ENCODE data around the gene GFOD1. TPM values are rescaled to one million over a fixed set of nuclear protein-coding genes. Genes with fewer than 3 reads are reported as not detected.

The GFOD1 gene
- total RNA-seq, 1 experiment from 2014 or later, result 8.8 TPM

DNA sequence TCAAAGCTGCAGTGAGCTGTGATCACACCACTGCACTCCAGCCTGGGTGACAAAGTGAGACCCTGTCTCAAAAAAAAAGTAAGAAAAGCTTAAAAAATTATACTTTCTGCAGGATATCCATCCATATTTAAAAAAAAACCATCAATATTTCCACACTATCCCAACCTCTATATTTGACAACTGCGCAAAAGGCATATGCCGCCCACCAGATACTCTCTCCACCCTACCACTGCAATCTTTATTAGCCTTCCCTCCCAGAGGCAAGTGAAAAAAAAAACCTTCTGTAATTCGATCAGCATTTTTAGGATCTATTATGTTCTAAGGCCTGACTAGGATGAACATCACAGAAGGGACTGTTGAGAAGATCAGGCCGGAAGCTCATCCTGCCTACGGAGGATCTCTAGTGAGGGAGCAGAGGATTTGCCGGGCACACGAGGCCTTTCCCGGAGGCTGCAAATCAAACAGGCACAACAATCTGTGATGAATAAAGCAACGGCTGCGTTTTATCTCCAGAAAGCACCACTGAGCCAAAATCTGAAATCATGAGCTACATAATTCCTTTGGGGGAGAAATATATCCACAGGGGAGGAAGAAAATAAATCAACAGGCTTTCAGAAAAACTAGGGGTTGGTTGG, 65.9 kb downstream of the GFOD1 start:
- intact Hi-C loops (cut with micrococcal nuclease; ENCODE audit: unreplicated experiment), result loop anchor here (5.0 kb wide), 1 partner anchor 66 kb away; the partner anchor contains the start of gene GFOD1
- DNase-seq (ENCODE audit: low spot score), result peak; percentile 72
- ChIA-PET CTCF (no interaction called here), POLR2A (ENCODE audit: low non-redundant PET) (no interaction called here)
- Histone ChIP-seq H3K27me3 (replicated peaks; ENCODE audit: insufficient read depth, low read depth, low read length, poor library complexity) (no peaks in the 10 kb centered on the region), H3K4me3 (ENCODE audit: low read depth, low read length, poor library complexity, severe bottlenecking) (no peak overlapping the region), H3K36me3 (ENCODE audit: insufficient read depth, low read length, poor library complexity, severe bottlenecking) (no peaks in the 10 kb centered on the region), H3K4me1 (ENCODE audit: insufficient read depth, low read length, poor library complexity, severe bottlenecking) (peaks cover 41% of the 10 kb centered on the region), H3K9me3 (ENCODE audit: low read depth, low read length, poor library complexity, severe bottlenecking) (no peaks in the 10 kb centered on the region), H3K27ac (ENCODE audit: low read depth, low read length, poor library complexity, severe bottlenecking) (peak overlapping the region; percentile 87)
- TF ChIP-seq EZH2 (IDR thresholded peaks at IDR 0.05; ENCODE audit: borderline replicate concordance, low read depth, low read length, poor library complexity, severe bottlenecking), result no peak
- BruUV-seq (replicated peaks), result no TSS peak

DNA sequence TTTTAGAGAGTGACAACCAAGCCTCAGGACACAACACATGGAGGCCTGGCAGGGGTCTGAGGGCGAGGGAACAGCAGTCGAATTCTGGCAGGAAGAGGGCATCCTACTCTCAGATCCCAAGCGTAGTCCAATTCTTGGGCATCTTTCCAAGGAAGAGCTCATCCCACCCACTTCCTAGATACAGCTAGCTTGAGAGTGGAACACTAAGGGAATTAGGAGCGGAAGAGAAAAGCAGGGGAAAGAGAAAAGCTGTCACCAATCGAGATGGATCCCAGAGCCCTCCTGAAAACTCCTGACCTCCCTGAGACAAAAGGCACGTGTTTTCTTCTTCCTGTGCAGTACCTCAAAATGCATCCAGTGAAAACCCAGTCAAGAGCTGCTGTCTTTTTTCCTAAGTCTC, 67.1 kb downstream of the GFOD1 start:
- no peak for DNase-seq (ENCODE audit: low spot score)
- H3K4me3 ChIP-seq (ENCODE audit: low read depth, low read length, poor library complexity, severe bottlenecking), result no peak overlapping the region
- intact Hi-C loops (cut with micrococcal nuclease; ENCODE audit: unreplicated experiment), result loop anchor here (5.0 kb wide), 1 partner anchor 67 kb away; the partner anchor contains the start of gene GFOD1
- peaks cover 41% of the 10 kb centered on the region for H3K4me1 ChIP-seq (ENCODE audit: insufficient read depth, low read length, poor library complexity, severe bottlenecking)
- no peak for TF ChIP-seq EZH2 (IDR thresholded peaks at IDR 0.05; ENCODE audit: borderline replicate concordance, low read depth, low read length, poor library complexity, severe bottlenecking)
- TF ChIP-seq, protein P1, sequence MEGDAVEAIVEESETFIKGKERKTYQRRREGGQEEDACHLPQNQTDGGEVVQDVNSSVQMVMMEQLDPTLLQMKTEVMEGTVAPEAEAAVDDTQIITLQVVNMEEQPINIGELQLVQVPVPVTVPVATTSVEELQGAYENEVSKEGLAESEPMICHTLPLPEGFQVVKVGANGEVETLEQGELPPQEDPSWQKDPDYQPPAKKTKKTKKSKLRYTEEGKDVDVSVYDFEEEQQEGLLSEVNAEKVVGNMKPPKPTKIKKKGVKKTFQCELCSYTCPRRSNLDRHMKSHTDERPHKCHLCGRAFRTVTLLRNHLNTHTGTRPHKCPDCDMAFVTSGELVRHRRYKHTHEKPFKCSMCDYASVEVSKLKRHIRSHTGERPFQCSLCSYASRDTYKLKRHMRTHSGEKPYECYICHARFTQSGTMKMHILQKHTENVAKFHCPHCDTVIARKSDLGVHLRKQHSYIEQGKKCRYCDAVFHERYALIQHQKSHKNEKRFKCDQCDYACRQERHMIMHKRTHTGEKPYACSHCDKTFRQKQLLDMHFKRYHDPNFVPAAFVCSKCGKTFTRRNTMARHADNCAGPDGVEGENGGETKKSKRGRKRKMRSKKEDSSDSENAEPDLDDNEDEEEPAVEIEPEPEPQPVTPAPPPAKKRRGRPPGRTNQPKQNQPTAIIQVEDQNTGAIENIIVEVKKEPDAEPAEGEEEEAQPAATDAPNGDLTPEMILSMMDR (conservative IDR thresholded peaks at IDR 0.05; ENCODE audit: low read depth, low read length), result no peak
- no peaks in the 10 kb centered on the region for H3K27me3 ChIP-seq (replicated peaks; ENCODE audit: insufficient read depth, low read depth, low read length, poor library complexity)
- H3K9me3 ChIP-seq (ENCODE audit: low read depth, low read length, poor library complexity, severe bottlenecking), result no peaks in the 10 kb centered on the region
- H3K27ac ChIP-seq (ENCODE audit: low read depth, low read length, poor library complexity, severe bottlenecking), result no peak overlapping the region
- CTCF ChIA-PET, result no interaction called here
- H3K36me3 ChIP-seq (ENCODE audit: insufficient read depth, low read length, poor library complexity, severe bottlenecking), result no peaks in the 10 kb centered on the region
- BruUV-seq (replicated peaks), result no TSS peak
- POLR2A ChIA-PET (ENCODE audit: low non-redundant PET), result no interaction called here

DNA sequence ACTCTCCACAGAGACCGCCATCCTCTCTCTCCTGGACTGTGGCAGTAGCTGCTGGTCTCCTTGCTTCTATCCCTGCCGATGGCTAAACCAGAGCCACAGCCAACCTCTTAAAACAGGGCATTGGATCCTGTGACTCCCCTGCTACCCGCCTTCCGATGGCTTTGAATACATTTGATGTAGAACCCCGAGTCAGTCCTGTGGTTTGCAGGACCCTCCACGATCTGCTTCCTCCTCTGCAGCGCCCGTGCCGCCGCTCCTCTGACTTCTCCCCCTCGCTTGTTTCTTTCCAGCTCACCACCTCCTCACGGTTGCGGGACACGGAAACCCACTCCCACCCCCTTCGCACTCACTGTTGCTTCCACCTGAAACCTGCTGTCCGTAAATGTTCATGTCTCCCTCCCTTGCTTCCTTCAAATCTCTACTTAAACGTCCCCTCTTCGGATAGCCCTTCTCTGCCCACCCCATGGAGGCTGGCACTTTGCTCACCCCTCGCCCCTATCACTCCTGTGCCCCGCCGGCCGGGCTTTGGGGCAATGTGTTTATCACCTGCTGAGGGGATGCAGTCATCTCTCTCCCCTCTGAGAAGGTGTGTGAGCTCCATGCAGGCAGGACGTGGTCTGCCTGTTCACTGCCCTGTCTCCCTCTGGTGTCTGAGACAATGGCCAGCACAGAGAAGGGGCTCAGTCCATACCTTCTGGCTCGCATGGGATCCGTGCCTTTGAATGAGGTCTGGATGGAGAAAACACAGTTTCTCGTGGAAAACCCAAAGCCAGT, 67.8 kb downstream of the GFOD1 start:
- BruUV-seq (replicated peaks), result no TSS peak
- intact Hi-C loops (cut with micrococcal nuclease; ENCODE audit: unreplicated experiment), result loop anchor here (5.0 kb wide), 1 partner anchor 68 kb away; the partner anchor contains the start of gene GFOD1
- POLR2A ChIA-PET (ENCODE audit: low non-redundant PET), result no interaction called here
- Histone ChIP-seq H3K36me3 (ENCODE audit: insufficient read depth, low read length, poor library complexity, severe bottlenecking) (no peaks in the 10 kb centered on the region), H3K4me3 (ENCODE audit: low read depth, low read length, poor library complexity, severe bottlenecking) (no peak overlapping the region), H3K27me3 (replicated peaks; ENCODE audit: insufficient read depth, low read depth, low read length, poor library complexity) (no peaks in the 10 kb centered on the region), H3K9me3 (ENCODE audit: low read depth, low read length, poor library complexity, severe bottlenecking) (no peaks in the 10 kb centered on the region), H3K4me1 (ENCODE audit: insufficient read depth, low read length, poor library complexity, severe bottlenecking) (peaks cover 41% of the 10 kb centered on the region), H3K27ac (ENCODE audit: low read depth, low read length, poor library complexity, severe bottlenecking) (no peak overlapping the region)
- CTCF ChIA-PET, result no interaction called here
- DNase-seq (ENCODE audit: low spot score), result no peak
- TF ChIP-seq, protein P1 (conservative IDR thresholded peaks at IDR 0.05; ENCODE audit: low read depth, low read length), result no peak
- no peak for TF ChIP-seq EZH2 (IDR thresholded peaks at IDR 0.05; ENCODE audit: borderline replicate concordance, low read depth, low read length, poor library complexity, severe bottlenecking)
